ENCODE data around the gene MOCS1.

DNA sequence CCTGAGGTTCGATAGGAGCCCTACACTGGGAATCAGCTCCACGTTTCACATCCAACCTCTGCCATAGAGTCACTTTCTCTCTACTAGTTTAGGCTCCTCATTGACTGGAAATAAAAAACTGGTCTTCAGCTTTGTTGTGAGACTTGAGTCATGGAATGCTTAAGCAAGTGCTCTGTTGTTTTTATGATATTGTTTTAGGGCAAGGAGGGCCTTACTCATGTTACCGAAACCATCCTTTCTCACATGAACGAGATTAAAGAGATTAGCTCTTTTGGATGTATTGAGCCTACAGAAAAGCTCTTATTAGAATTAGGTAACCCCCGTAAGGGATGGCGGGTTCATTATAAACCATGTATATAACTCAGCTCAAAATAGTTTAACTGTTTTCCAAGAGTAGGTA lies 6.9 kb upstream of the MOCS1 start:
- no peak for TF ChIP-seq CTCF (IDR thresholded peaks at IDR 0.05)
- TF ChIP-seq POLR2A (IDR thresholded peaks at IDR 0.05): no peak

All from thyroid gland (tissue), 4 donors.